A549 (cell line): ENCODE results near the gene SFT2D2.

ENCODE experiments used
- BHLHE40 ChIP-seq: IDR thresholded peaks from 2 replicates; pipeline ENCODE4 v1.6.1; 2012; ENCODE audit warnings: low read depth, low read length, inconsistent platforms
- ESRRA ChIP-seq: fragments of 150-350 bp; IDR thresholded peaks from 2 replicates; pipeline ENCODE4 v1.6.1; 2014; ENCODE audit warnings: mild to moderate bottlenecking, low read length, borderline replicate concordance
- HEYL ChIP-seq: fragments of 250-450 bp; sonication (Bioruptor Pico); IDR thresholded peaks from 2 replicates; pipeline ENCODE4 v1.8.0; 2021; ENCODE audit warnings: mild to moderate bottlenecking, moderate library complexity
- MAZ ChIP-seq: fragments of 150-350 bp; IDR thresholded peaks from 2 replicates; pipeline ENCODE4 v1.6.1; 2014; ENCODE audit warnings: antibody characterized with exemption, low read depth, low read length, borderline replicate concordance
- RAD21 ChIP-seq, 2 experiments: fragments of >200 bp in 1 of 2; sonication (Bioruptor Twin) in 1 of 2; formaldehyde crosslinking in 1 of 2; IDR thresholded peaks in 1 of 2; conservative IDR thresholded peaks in 1 of 2; 2 replicates in 1 of 2; 3 replicates in 1 of 2; pipeline ENCODE4 v1.6.1; 2012 to 2018; ENCODE audit warnings: inconsistent platforms in 1 of 2
- TF ChIP-seq, protein P1 (sequence below): fragments of >200 bp; sonication (Bioruptor Twin); formaldehyde crosslinking; IDR thresholded peaks from 3 replicates; pipeline ENCODE4 v1.5.1; 2016

DNA sequence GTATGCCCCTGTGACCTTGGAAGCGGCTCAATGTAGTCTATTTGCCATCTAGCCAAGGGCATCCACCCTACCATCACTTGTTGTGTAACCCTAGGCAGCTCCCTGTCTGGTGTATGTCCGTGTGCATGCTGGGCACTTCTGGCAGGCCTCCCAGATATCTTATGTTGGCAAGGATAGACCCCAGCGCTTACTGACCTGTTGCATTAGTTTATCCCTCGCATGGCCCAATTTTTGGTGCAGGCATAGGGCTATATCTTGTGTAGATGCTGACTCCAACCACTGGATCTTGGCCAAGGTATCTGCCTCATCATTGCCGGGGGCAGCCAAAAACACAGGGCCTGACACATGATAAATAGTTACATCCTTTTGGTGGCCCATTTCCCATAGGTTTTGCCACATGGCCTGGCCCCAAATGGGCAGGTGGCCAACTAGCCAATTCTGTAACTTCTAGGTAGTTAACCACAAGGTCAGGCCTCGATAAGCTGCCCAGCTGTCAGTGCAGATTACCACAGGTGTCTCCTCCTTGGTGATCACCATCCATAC is 40.9 kb downstream of the SFT2D2 start:
- TF ChIP-seq, protein P1, sequence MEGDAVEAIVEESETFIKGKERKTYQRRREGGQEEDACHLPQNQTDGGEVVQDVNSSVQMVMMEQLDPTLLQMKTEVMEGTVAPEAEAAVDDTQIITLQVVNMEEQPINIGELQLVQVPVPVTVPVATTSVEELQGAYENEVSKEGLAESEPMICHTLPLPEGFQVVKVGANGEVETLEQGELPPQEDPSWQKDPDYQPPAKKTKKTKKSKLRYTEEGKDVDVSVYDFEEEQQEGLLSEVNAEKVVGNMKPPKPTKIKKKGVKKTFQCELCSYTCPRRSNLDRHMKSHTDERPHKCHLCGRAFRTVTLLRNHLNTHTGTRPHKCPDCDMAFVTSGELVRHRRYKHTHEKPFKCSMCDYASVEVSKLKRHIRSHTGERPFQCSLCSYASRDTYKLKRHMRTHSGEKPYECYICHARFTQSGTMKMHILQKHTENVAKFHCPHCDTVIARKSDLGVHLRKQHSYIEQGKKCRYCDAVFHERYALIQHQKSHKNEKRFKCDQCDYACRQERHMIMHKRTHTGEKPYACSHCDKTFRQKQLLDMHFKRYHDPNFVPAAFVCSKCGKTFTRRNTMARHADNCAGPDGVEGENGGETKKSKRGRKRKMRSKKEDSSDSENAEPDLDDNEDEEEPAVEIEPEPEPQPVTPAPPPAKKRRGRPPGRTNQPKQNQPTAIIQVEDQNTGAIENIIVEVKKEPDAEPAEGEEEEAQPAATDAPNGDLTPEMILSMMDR: no peak
- TF ChIP-seq MAZ (no peak), HEYL (CRISPR knock-in tag) (no peak), ESRRA (no peak), BHLHE40 (no peak), RAD21 (conservative IDR thresholded peaks at IDR 0.05 in 1 of 2, IDR thresholded peaks at IDR 0.05 in 1 of 2) (no peak)
